ENCODE results near the gene KIF14.

KIF14 gene, protein sequence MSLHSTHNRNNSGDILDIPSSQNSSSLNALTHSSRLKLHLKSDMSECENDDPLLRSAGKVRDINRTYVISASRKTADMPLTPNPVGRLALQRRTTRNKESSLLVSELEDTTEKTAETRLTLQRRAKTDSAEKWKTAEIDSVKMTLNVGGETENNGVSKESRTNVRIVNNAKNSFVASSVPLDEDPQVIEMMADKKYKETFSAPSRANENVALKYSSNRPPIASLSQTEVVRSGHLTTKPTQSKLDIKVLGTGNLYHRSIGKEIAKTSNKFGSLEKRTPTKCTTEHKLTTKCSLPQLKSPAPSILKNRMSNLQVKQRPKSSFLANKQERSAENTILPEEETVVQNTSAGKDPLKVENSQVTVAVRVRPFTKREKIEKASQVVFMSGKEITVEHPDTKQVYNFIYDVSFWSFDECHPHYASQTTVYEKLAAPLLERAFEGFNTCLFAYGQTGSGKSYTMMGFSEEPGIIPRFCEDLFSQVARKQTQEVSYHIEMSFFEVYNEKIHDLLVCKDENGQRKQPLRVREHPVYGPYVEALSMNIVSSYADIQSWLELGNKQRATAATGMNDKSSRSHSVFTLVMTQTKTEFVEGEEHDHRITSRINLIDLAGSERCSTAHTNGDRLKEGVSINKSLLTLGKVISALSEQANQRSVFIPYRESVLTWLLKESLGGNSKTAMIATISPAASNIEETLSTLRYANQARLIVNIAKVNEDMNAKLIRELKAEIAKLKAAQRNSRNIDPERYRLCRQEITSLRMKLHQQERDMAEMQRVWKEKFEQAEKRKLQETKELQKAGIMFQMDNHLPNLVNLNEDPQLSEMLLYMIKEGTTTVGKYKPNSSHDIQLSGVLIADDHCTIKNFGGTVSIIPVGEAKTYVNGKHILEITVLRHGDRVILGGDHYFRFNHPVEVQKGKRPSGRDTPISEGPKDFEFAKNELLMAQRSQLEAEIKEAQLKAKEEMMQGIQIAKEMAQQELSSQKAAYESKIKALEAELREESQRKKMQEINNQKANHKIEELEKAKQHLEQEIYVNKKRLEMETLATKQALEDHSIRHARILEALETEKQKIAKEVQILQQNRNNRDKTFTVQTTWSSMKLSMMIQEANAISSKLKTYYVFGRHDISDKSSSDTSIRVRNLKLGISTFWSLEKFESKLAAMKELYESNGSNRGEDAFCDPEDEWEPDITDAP (N-terminal part only)

DNA sequence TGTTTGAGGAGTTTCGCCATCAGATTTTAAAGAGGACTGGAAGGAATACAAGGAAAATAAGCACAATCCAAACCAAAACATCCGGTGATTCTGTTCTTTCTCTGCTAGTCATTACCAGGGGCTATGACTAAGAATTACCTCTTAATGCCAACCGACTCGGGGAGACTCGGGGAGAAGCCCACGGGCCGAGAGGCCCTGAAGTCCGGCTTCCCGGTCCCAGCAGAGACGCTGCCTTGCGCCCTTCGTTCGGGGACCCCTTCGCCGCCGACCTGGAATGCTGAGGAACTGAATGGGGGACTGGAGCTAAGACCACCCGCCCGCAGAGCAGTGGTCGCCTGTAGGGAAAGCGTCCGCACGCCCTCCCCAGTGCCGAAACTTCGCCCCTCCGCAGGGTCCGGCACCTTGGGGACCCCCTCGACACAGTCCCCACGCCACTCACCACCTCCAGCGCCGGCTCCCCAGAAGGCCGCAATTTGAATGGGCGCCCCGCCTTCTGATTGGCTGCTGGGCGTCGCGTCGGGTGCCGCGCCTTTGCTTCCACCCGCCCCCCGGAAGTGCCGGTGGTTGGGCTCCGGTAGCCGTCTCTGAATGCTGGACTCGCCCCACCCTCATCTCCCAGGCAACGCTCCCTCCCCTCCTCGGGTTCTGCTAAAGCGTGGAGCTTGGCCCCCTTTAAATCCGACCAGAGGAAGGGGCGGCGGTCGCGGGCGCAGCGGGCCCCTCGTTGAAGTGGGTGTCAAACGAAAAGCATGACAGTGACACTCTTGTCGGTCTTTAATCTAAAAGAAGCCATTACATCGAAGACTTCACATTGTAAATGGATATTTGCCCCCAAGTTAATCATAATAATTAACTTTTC, at the start of gene KIF14:
TSS of gene KIF14 (minus strand) at position 479 of the 859 bp plus-strand sequence. CDS start 2,028 bp downstream, outside the sequence.
- peak within 1 kb of the TSS; percentile 74 for H3K9ac ChIP-seq (ENCODE audit: low read length)
- H3K27me3 ChIP-seq (ENCODE audit: control insufficient read depth, insufficient read depth, low read length): no peaks in the 10 kb centered on the region
- H3K36me3 ChIP-seq (ENCODE audit: control insufficient read depth, insufficient read depth, low read length): no peaks in the 10 kb centered on the region
- no peaks in the 10 kb centered on the region for H3K4me1 ChIP-seq (ENCODE audit: control insufficient read depth, insufficient read depth, low read length)
- no peaks in the 10 kb centered on the region for H3K9me3 ChIP-seq (ENCODE audit: control insufficient read depth, low read length)
- H3K4me3 ChIP-seq (ENCODE audit: low read length): peak within 1 kb of the TSS; percentile 33

DNA sequence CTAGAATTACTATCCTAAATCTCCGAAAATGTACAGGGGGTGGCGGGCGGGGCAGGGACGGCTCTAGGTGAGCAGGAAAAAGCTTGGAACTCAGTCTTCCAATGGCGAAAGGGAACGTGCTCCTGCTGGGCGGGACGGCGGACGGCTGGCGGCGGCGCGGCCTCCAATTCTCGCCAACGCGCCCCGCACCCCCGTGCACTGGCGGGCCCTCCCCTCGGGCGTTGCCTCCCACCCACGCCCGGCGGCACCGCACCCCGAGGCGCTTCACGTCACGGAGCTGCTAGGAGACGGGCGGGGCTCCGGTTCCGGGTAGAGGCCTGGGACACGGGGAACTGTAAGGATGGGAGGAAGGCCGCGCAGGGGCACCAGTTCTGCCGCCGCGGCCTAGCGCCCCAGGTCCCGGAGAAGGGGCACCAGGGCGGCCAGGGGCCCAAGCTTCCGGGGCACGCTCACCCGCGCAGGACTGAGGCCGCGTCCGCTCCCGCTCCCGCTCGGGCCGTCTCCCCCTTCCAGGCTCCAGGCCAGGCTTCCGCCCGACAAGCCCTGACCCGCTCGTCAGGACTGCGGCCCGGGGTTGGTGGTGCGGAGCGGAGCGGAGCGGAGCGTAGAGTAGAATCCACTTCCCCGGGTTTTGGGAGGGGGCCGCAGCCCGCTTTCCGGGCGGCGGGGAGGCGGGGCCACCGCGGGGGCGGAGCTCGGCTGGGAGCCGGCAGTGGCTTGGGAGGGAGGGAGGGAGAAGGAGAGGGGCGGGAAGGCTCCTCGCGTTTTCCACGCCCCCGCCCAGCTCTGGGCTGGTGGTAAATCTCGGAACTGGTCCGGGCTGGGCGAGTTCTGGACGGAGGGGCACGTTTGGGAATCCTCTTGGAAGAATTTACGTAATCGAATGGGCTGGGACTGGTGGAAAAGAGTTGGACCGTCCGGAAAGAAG, 49.0 kb upstream of the KIF14 start, which contains the start of gene DDX59:
TSS of gene DDX59 (minus strand) at position 594 of the 928 bp plus-strand sequence. CDS start 3,167 bp downstream, outside the sequence.
- Histone ChIP-seq H3K36me3 (ENCODE audit: control insufficient read depth, insufficient read depth, low read length) (no peaks in the 10 kb centered on the region), H3K9ac (ENCODE audit: low read length) (peak within 1 kb of the TSS; percentile 90), H3K4me3 (ENCODE audit: low read length) (peak within 1 kb of the TSS; percentile 72), H3K9me3 (ENCODE audit: control insufficient read depth, low read length) (no peaks in the 10 kb centered on the region), H3K27me3 (ENCODE audit: control insufficient read depth, insufficient read depth, low read length) (no peaks in the 10 kb centered on the region), H3K4me1 (ENCODE audit: control insufficient read depth, insufficient read depth, low read length) (peaks cover 8% of the 10 kb centered on the region)

DNA sequence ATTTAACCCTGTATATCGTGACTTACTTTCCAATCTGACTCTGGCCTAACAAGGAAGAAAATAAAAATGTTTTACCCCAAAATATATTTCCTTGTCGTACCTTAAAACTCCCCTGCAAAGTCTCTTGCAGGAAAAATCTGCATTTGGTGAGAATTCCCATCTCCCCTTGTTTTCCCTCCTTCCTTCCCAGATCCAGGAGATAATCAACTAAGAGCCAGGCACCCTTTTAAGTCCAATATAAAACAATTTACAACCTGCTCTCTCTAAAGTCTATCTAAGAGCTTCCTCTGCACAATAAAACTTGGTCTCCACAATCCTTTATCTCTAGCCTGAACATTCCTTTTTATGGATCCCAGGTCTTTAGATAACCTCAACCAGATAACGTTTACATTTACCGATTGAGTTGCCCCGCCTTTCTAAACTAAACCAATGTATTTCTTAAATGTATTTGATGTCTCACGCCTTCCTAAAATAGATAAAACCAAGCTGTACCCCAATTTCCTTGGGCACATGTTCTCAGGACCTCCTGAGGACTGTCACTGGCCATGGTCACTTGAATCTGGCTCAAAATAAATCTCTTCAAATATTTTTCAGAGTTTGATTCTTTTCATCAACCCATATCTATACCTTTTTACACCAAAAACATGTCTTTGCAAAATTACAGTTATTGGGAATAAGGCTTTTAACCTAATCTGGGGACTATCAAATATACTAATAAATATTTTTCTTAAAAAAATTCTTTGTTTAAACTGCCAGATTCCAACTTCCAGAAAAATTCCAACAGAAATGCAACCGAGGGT, 48.2 kb upstream of the KIF14 start:
- Histone ChIP-seq H3K27me3 (ENCODE audit: control insufficient read depth, insufficient read depth, low read length) (no peaks in the 10 kb centered on the region), H3K36me3 (ENCODE audit: control insufficient read depth, insufficient read depth, low read length) (no peaks in the 10 kb centered on the region), H3K9ac (ENCODE audit: low read length) (peak overlapping the region; percentile 90), H3K9me3 (ENCODE audit: control insufficient read depth, low read length) (no peaks in the 10 kb centered on the region), H3K4me3 (ENCODE audit: low read length) (no peak overlapping the region), H3K4me1 (ENCODE audit: control insufficient read depth, insufficient read depth, low read length) (peaks cover 8% of the 10 kb centered on the region)

DNA sequence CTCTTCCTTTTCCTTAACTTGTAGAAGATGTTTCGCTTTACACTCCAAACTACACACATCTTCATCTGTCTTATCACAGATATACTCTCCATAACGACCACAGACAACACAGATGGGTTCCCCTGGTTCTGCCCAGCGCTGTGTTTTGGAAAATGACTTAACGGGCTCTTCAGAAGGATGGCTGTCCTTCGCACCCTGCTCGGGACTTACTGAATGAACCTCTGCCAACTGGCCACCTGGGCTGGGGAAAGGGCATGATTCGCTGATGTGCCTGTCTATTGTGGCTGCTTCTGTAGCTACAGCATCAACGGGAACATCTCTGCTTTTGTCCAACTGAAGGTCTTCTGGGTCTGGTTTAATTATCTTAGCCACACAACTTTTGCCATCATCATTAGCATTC, 45.8 kb upstream of the KIF14 start:
- Histone ChIP-seq H3K36me3 (ENCODE audit: control insufficient read depth, insufficient read depth, low read length) (no peaks in the 10 kb centered on the region), H3K9me3 (ENCODE audit: control insufficient read depth, low read length) (no peaks in the 10 kb centered on the region), H3K9ac (ENCODE audit: low read length) (no peak overlapping the region), H3K4me3 (ENCODE audit: low read length) (no peak overlapping the region), H3K4me1 (ENCODE audit: control insufficient read depth, insufficient read depth, low read length) (peaks cover 8% of the 10 kb centered on the region), H3K27me3 (ENCODE audit: control insufficient read depth, insufficient read depth, low read length) (no peaks in the 10 kb centered on the region)

DNA sequence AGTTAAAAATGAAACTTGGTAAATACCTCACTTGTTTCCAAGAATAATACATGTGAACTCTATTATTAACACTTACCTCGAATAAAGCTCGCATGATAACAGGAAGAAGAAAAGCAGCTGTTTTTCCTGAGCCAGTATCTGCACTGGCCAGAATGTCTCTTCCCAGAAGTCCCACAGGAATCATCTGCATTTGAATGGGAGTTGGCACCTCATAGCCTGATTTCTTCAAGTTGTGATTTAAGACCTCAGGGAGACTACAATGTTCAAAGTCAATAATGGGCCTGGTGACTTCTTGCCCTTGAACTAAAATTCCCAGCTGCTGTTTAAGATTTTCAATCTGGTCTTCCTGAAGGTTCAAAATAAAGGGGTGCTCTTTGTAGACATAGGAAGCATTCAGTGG, 45.3 kb upstream of the KIF14 start:
- H3K9ac ChIP-seq (ENCODE audit: low read length): no peak overlapping the region
- H3K36me3 ChIP-seq (ENCODE audit: control insufficient read depth, insufficient read depth, low read length): no peaks in the 10 kb centered on the region
- H3K4me1 ChIP-seq (ENCODE audit: control insufficient read depth, insufficient read depth, low read length): peaks cover 8% of the 10 kb centered on the region
- no peaks in the 10 kb centered on the region for H3K27me3 ChIP-seq (ENCODE audit: control insufficient read depth, insufficient read depth, low read length)
- H3K9me3 ChIP-seq (ENCODE audit: control insufficient read depth, low read length): no peaks in the 10 kb centered on the region
- no peak overlapping the region for H3K4me3 ChIP-seq (ENCODE audit: low read length)

DNA sequence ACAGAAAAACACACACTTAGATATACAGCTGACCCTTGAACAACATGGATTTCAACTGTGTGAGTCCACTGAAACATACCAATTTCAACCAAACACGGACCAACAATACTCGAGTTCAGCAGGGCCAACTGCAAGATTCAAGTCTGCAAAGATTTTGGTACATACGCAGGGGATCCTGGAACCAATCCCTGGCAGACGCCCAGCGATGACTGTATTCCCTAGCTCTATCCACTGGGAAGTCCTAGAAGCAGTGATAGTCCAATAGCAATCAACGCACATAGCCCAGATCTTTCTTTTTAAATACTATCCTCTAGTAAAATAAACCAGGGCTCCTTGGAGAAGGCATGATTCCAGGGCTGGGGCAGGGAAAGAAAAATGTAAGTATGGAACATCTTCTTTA, 40.2 kb upstream of the KIF14 start:
- H3K4me3 ChIP-seq (ENCODE audit: low read length): no peak overlapping the region
- no peaks in the 10 kb centered on the region for H3K9me3 ChIP-seq (ENCODE audit: control insufficient read depth, low read length)
- no peaks in the 10 kb centered on the region for H3K4me1 ChIP-seq (ENCODE audit: control insufficient read depth, insufficient read depth, low read length)
- H3K27me3 ChIP-seq (ENCODE audit: control insufficient read depth, insufficient read depth, low read length): no peaks in the 10 kb centered on the region
- peaks cover 3% of the 10 kb centered on the region for H3K36me3 ChIP-seq (ENCODE audit: control insufficient read depth, insufficient read depth, low read length)
- H3K9ac ChIP-seq (ENCODE audit: low read length): no peak overlapping the region

DNA sequence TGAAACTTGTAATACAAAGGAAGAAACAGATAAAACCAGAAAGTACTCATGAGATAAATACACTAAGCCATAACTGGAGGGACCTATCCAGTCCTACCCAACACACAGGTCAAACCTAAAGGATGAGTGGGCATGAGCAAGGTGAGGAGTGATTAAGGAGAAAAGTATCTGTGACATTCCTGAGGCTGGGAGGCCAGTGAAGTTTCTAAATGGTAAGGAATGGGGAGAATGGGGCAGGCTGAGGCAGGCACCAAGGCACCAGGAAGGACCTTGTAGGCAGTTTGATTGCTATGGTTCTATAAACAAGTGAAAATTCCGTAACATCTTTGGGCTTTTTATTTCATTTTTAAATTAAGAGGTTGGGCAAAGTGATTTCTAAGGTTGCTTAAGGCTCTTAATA, 38.7 kb upstream of the KIF14 start:
- Histone ChIP-seq H3K4me3 (ENCODE audit: low read length) (no peak overlapping the region), H3K36me3 (ENCODE audit: control insufficient read depth, insufficient read depth, low read length) (peaks cover 3% of the 10 kb centered on the region), H3K9me3 (ENCODE audit: control insufficient read depth, low read length) (no peaks in the 10 kb centered on the region), H3K27me3 (ENCODE audit: control insufficient read depth, insufficient read depth, low read length) (no peaks in the 10 kb centered on the region), H3K9ac (ENCODE audit: low read length) (no peak overlapping the region), H3K4me1 (ENCODE audit: control insufficient read depth, insufficient read depth, low read length) (no peaks in the 10 kb centered on the region)

DNA sequence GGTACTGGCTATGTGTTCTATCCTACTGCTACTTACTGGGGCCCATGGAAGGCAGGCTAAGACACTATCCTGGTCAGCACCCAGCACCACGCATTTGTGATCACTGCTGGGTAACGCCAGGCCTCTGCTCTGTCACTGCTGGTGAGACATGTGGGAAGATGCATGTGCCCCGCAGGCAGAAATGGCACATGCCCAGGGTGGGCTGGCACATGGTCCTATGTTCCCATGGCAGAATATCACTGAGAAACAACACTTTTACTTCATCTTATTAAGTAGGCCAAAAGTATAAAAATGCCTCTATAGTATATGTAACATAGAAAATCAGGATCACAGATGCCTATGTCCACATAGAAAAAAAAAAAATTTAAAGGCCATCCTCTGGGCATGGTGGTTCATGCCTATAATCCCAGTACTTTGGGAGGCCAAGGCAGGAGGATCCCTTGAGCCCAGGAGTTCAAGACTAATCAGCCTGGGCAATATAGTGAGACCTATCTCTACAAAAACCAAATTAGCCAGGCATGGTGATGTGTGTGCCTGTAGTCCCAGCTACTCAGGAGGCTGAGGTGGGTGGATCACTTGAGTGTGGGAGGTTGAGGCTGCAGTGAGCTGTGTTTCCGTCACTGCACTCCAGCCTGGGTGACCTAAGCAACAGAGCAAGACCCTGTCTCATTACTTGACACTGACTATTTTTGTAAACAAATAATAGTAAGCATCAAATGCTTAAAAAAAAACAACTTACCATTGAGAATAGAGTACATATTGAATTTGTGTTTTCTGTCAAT, 37.7 kb upstream of the KIF14 start:
- Histone ChIP-seq H3K4me3 (ENCODE audit: low read length) (no peak overlapping the region), H3K9ac (ENCODE audit: low read length) (no peak overlapping the region), H3K27me3 (ENCODE audit: control insufficient read depth, insufficient read depth, low read length) (no peaks in the 10 kb centered on the region), H3K9me3 (ENCODE audit: control insufficient read depth, low read length) (no peaks in the 10 kb centered on the region), H3K36me3 (ENCODE audit: control insufficient read depth, insufficient read depth, low read length) (peaks cover 3% of the 10 kb centered on the region), H3K4me1 (ENCODE audit: control insufficient read depth, insufficient read depth, low read length) (no peaks in the 10 kb centered on the region)

DNA sequence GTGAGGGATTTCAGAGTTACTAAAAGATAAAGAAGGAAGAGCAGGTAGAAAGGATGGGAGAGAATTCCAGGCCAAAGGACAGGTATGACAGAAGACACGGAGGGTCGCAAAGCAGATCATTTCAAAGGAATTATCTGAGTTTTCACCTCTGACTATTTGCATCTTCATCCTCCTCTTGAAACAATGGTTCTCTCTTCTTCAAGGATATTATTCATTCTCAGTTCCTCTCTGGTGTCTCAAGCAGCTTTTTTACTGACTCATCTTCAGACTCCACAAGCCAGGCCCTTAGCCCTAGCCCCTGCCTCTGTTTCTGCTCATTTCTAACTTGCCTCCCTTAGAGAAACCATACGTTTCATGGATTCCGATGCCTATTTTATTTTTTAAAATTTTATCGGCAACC, 34.1 kb upstream of the KIF14 start:
- Histone ChIP-seq H3K9ac (ENCODE audit: low read length) (no peak overlapping the region), H3K4me1 (ENCODE audit: control insufficient read depth, insufficient read depth, low read length) (no peaks in the 10 kb centered on the region), H3K9me3 (ENCODE audit: control insufficient read depth, low read length) (no peaks in the 10 kb centered on the region), H3K36me3 (ENCODE audit: control insufficient read depth, insufficient read depth, low read length) (peaks cover 3% of the 10 kb centered on the region), H3K27me3 (ENCODE audit: control insufficient read depth, insufficient read depth, low read length) (no peaks in the 10 kb centered on the region), H3K4me3 (ENCODE audit: low read length) (no peak overlapping the region)
